Fibroblast of pulmonary artery (primary cell): ENCODE data around the gene TH.

ENCODE experiments used
- DNase-seq: peaks from one replicate; pipeline ENCODE4 v3.0.0-alpha.2; 2010; ENCODE audit warnings: low read depth
- H3K4me3 ChIP-seq: replicated peaks from 2 replicates; pipeline ENCODE4 v1.5.1; 2011; ENCODE audit warnings: low read depth, mild to moderate bottlenecking, control low read depth, low read length, moderate library complexity
- CTCF ChIP-seq: IDR thresholded peaks from 2 replicates; pipeline ENCODE4 v1.5.1; 2011; ENCODE audit warnings: mild to moderate bottlenecking, control low read depth, low read length, inconsistent platforms; ENCODE audit errors: missing control alignments

TH gene

GRCh38 chr11:2149864-2150847 lies 21.5 kb downstream of the TH start:
- TF ChIP-seq CTCF = peak; percentile 61
- H3K4me3 ChIP-seq = no peak overlapping the region
- peak; percentile 74 for DNase-seq

GRCh38 chr11:2149460-2149859 lies 22.2 kb downstream of the TH start:
- no peak for DNase-seq
- no peak for TF ChIP-seq CTCF
- no peak overlapping the region for H3K4me3 ChIP-seq

- DNase-seq = no peak
- TF ChIP-seq CTCF = no peak
- H3K4me3 ChIP-seq = no peak overlapping the region
These were observed 23.0 kb downstream of the TH start for GRCh38 chr11:2148595-2148994.

GRCh38 chr11:2147391-2147790 lies 24.2 kb downstream of the TH start:
- no peak overlapping the region for H3K4me3 ChIP-seq
- no peak for TF ChIP-seq CTCF

GRCh38 chr11:2146051-2146450 lies 25.6 kb downstream of the TH start:
- H3K4me3 ChIP-seq = no peak overlapping the region
- DNase-seq = no peak
- no peak for TF ChIP-seq CTCF

More at GRCh38 chr11:2147391-2147790, 24.2 kb downstream of the TH start:
- DNase-seq = no peak

- DNase-seq = no peak
- no peak overlapping the region for H3K4me3 ChIP-seq
- no peak for TF ChIP-seq CTCF
These were observed 26.9 kb downstream of the TH start for GRCh38 chr11:2144544-2145248.
